Prostate gland (tissue), 2 donors: ENCODE results near the gene SLC5A9. TPM values are rescaled to one million over a fixed set of nuclear protein-coding genes. Genes with fewer than 3 reads are reported as not detected.

ENCODE experiments used
- DNase-seq: peaks from one replicate; pipeline ENCODE4 v3.0.0-alpha.2; 2019; ENCODE audit warnings: low spot score
- H3K27ac ChIP-seq, 2 donors: fragments of 200-600 bp; sonication (generic); 2 replicates each; pipeline ENCODE4 v1.5.1; 2017 to 2019
- H3K27me3 ChIP-seq: fragments of 200-600 bp; sonication (generic); replicated peaks from 2 replicates; pipeline ENCODE4 v1.5.1; 2019; ENCODE audit not compliant: insufficient read depth
- H3K36me3 ChIP-seq, 2 donors: fragments of 200-600 bp; sonication (generic); 1 replicate in 1 of 2; 2 replicates in 1 of 2; pipeline versions ENCODE4 v1.5.1 to v1.8.1; 2017 to 2019
- H3K4me1 ChIP-seq: fragments of 200-600 bp; sonication (generic); replicated peaks from 2 replicates; pipeline ENCODE4 v1.5.1; 2019
- H3K4me3 ChIP-seq, 2 donors: fragments of 200-600 bp; sonication (generic); 2 replicates each; pipeline ENCODE4 v1.5.1; 2017 to 2019
- H3K9me3 ChIP-seq: fragments of 200-600 bp; sonication (generic); 2 replicates; pipeline ENCODE4 v1.5.1; 2017
- CTCF ChIP-seq, 4 experiments: fragments of 200-600 bp in 2 of 4; fragments of 450-650 bp in 2 of 4; sonication (generic) in 2 of 4; IDR thresholded peaks; 1 replicate in 3 of 4; 2 replicates in 1 of 4; pipeline ENCODE4 v1.5.1; 2016 to 2019; ENCODE audit warnings: antibody characterized with exemption in 4 of 4, mild to moderate bottlenecking in 2 of 4, moderate library complexity in 2 of 4
- POLR2A ChIP-seq: fragments of 450-650 bp; IDR thresholded peaks from one replicate; pipeline ENCODE4 v1.6.1; 2016; ENCODE audit warnings: antibody characterized with exemption, mild to moderate bottlenecking
- POLR2AphosphoS5 ChIP-seq: sonication (generic); formaldehyde crosslinking; IDR thresholded peaks from one replicate; pipeline ENCODE4 v1.6.1; 2017; ENCODE audit warnings: antibody characterized with exemption
- WGBS: methylation state at CpG from one replicate; pipeline ENCODE4 v1.1.5; 2018; 5-methylcytosine and 5-hydroxymethylcytosine counted together
- intact Hi-C: fragments of 100-400 bp; cut with DNase I; formaldehyde crosslinking; loops from one replicate; pipeline ENCODE4 v1.14.2; 2022
- total RNA-seq, 2 donors: library from RNA; depleted of rRNA; stranded (reverse); fragments of >200 nt; gene quantifications; one replicate each; pipeline ENCODE4 v1.1.0, GENCODE V29; 2016

Gene SLC5A9
- total RNA-seq, 2 donors from 2014 or later, result not detected

DNA sequence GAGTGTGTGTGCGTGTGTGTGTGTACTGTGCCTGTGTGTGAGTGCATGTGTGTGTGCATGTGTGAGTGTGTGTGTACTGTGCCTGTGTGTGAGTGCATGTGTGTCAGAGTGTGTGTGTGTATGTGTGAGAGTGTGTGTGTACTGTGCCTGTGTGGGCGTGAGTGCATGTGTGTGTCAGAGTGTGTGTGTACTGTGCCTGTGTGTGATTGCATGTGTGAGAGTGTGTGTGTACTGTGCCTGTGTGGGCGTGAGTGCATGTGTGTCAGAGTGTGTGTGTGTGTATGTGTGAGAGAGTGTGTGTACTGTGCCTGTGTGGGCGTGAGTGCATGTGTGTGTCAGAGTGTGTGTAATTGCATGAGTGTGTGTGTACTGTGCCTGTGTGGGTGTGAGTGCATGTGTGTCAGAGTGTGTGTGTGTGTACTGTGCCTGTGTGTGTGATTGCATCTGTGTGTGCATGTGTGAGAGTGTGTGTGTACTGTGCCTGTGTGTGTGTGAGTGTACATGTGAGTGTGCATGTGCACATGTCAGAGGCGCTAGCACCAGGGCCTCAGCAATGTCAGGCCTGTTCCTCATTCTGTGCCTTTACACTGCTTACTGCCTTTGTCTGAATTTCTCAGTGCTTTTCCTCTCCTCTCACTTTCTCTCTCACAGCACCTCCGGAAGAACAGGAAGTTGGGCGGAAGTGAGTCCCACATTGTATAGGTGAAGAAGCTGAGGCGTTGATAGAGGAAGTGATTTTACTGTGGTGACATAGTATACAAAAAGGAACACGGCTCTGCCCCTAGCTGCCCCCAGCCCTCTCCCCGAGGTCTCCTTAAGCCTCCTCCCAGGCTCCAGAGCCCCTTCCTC, 4.9 kb downstream of the SLC5A9 start:
- no peak overlapping the region for H3K4me3 ChIP-seq
- TF ChIP-seq POLR2AphosphoS5 (no peak), CTCF (IDR thresholded peaks at IDR 0.05) (no peak), POLR2A (no peak)
- no peaks in the 10 kb centered on the region for H3K4me1 ChIP-seq
- H3K9me3 ChIP-seq, result no peaks in the 10 kb centered on the region
- no peaks in the 10 kb centered on the region for H3K36me3 ChIP-seq
- H3K27ac ChIP-seq, result no peak overlapping the region
- DNase-seq, result no peak
- no peaks in the 10 kb centered on the region for H3K27me3 ChIP-seq
- WGBS, result 71% methylated on average over 10 of the region's 10 CpGs
- intact Hi-C loops, result no loop called here

DNA sequence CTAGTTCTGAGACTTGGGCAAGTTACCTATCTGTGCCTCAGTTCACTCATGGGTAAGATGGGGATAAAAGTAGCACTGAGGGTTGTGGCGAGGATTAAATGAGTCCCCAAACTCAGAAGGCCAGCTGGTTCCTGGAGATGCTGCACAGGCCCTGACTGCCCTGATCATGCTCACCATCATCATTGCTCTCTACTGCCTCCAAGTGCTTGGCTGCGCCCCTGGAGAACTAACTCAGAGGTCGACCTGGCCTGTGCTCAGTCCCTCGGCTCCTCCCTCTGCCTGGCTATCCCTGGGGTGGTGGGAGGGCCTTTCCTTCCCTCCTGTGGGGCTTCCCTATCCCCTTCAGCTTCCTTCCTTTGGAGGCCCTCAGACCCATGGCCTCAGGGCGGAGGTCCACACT, 5.6 kb downstream of the SLC5A9 start:
- TF ChIP-seq POLR2A, result no peak
- TF ChIP-seq CTCF (IDR thresholded peaks at IDR 0.05), result no peak
- TF ChIP-seq POLR2AphosphoS5, result no peak
- intact Hi-C loops, result no loop called here
- DNase-seq, result no peak
- H3K9me3 ChIP-seq, result no peaks in the 10 kb centered on the region
- no peak overlapping the region for H3K27ac ChIP-seq
- no peaks in the 10 kb centered on the region for H3K27me3 ChIP-seq
- 63% methylated on average over 5 of the region's 5 CpGs for WGBS
- no peaks in the 10 kb centered on the region for H3K36me3 ChIP-seq
- no peaks in the 10 kb centered on the region for H3K4me1 ChIP-seq
- H3K4me3 ChIP-seq, result no peak overlapping the region

DNA sequence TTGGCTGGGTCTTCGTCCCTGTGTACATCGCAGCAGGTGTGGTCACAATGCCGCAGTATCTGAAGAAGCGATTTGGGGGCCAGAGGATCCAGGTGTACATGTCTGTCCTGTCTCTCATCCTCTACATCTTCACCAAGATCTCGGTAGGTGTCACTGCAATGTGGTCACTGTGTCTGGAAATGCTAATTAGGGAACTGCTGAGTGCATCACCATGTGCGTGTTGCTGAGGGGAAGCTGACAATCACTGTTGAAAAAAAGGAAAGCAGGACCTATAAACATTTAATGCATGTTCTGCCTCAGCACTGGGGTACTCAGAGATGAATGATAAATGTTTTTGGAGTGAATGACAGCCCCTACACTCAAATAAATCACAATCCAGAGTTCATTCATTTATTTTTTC, 6.8 kb downstream of the SLC5A9 start:
- intact Hi-C loops, result no loop called here
- Histone ChIP-seq H3K4me3 (no peak overlapping the region), H3K27ac (no peak overlapping the region), H3K9me3 (no peaks in the 10 kb centered on the region), H3K36me3 (no peaks in the 10 kb centered on the region), H3K27me3 (no peaks in the 10 kb centered on the region), H3K4me1 (no peaks in the 10 kb centered on the region)
- DNase-seq, result no peak
- TF ChIP-seq POLR2AphosphoS5 (no peak), POLR2A (no peak), CTCF (IDR thresholded peaks at IDR 0.05) (no peak)
- 82% methylated on average over 6 of the region's 6 CpGs for WGBS

DNA sequence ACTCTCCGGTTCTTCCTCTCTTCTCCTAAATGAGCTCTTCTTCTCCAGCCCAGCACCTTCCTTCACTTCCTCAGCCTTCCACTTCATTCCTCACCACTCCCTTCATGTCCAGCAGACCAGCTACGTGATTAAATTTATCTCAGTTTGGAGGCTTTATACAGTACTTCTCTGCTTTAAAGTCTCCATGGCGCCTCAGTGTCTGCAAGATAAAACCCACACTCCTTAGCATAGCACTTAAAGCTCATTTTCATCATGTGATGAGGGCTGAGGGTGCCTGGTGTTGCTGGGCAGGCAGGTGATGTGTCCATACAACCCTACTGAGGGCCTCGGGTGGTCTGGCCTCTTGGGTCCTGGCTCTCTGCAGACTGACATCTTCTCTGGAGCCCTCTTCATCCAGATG, 7.7 kb downstream of the SLC5A9 start:
- intact Hi-C loops, result no loop called here
- TF ChIP-seq POLR2A (no peak), POLR2AphosphoS5 (no peak), CTCF (IDR thresholded peaks at IDR 0.05) (no peak)
- WGBS, result 78% methylated on average over 4 of the region's 4 CpGs

GRCh38 chr1:48232722-48233121, 10.2 kb downstream of the SLC5A9 start:
- Histone ChIP-seq H3K4me1 (no peaks in the 10 kb centered on the region), H3K9me3 (no peaks in the 10 kb centered on the region), H3K27ac (no peak overlapping the region), H3K36me3 (no peaks in the 10 kb centered on the region), H3K27me3 (no peaks in the 10 kb centered on the region), H3K4me3 (no peak overlapping the region)
- TF ChIP-seq CTCF (IDR thresholded peaks at IDR 0.05) (no peak), POLR2AphosphoS5 (no peak), POLR2A (no peak)
- intact Hi-C loops, result no loop called here
- DNase-seq, result no peak
- 96% methylated on average over 1 of the region's 1 CpG for WGBS

More for the DNA sequence above, 7.7 kb downstream of the SLC5A9 start:
- DNase-seq, result no peak
- H3K4me1 ChIP-seq, result no peaks in the 10 kb centered on the region
- no peaks in the 10 kb centered on the region for H3K27me3 ChIP-seq
- H3K36me3 ChIP-seq, result no peaks in the 10 kb centered on the region
- H3K4me3 ChIP-seq, result no peak overlapping the region
- H3K27ac ChIP-seq, result no peak overlapping the region
- no peaks in the 10 kb centered on the region for H3K9me3 ChIP-seq
